ENCODE data around the gene NUP58.

The NUP58 gene

GRCh38 chr13:25377244-25377962, 76.0 kb downstream of the NUP58 start:
- no peak for DNase-seq (ENCODE audit: low read depth)

- DNase-seq (ENCODE audit: low read depth): no peak
These were observed 77.1 kb downstream of the NUP58 start for GRCh38 chr13:25378528-25378927.

GRCh38 chr13:25379011-25379410, 77.6 kb downstream of the NUP58 start:
- DNase-seq (ENCODE audit: low read depth): no peak

GRCh38 chr13:25380082-25380481, 78.7 kb downstream of the NUP58 start:
- DNase-seq (ENCODE audit: low read depth): no peak

GRCh38 chr13:25380741-25381324, 79.4 kb downstream of the NUP58 start:
- no peak for DNase-seq (ENCODE audit: low read depth)

- no peak for DNase-seq (ENCODE audit: low read depth)
These were observed 83.5 kb downstream of the NUP58 start for GRCh38 chr13:25384758-25385410.

- no peak for DNase-seq (ENCODE audit: low read depth)
These were observed 90.5 kb downstream of the NUP58 start for GRCh38 chr13:25391932-25392331.

Measured in iris pigment epithelial cell (primary cell).